Raji (cell line): ENCODE data around the gene EME2.

ENCODE experiments used
- POLR2A ChIP-seq: IDR thresholded peaks from 2 replicates; pipeline ENCODE4 v1.6.1; 2011; ENCODE audit warnings: low read depth, low read length, control low read depth; ENCODE audit not compliant: insufficient read depth

Gene EME2, protein sequence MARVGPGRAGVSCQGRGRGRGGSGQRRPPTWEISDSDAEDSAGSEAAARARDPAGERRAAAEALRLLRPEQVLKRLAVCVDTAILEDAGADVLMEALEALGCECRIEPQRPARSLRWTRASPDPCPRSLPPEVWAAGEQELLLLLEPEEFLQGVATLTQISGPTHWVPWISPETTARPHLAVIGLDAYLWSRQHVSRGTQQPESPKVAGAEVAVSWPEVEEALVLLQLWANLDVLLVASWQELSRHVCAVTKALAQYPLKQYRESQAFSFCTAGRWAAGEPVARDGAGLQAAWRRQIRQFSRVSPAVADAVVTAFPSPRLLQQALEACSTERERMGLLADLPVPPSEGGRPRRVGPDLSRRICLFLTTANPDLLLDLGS

DNA sequence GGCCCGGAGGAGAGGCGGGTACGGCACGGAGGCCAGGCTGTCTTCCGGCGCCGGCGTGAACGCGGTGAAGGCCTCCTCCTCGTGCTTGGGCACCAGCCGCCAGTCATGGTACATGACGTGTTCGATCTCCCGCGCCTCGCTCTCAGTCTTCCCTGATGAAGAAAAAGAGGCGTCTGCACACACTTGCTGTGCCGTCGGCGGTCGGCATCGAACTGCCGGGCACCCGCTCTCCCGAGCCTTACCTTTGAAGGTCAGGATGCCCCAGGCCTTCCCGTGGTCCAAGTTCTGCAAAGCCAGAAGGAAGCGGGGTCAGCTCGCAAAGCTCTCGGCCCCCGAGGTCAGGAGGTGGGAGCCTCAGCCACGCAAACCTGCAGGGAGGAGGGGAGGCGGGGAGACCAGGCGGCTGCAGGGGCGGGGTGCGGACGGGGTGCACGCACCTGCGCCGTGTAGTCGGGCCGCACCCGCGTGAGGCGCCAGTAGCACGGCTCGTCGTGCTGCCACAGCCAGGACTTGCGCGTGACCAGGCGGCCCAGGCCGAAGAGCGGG, at the start of gene EME2:
Gene EME2 (plus strand): TSS at position 449 of the 546 bp plus-strand sequence. CDS start 418 bp downstream, outside the sequence.
- TF ChIP-seq POLR2A: no peak

DNA sequence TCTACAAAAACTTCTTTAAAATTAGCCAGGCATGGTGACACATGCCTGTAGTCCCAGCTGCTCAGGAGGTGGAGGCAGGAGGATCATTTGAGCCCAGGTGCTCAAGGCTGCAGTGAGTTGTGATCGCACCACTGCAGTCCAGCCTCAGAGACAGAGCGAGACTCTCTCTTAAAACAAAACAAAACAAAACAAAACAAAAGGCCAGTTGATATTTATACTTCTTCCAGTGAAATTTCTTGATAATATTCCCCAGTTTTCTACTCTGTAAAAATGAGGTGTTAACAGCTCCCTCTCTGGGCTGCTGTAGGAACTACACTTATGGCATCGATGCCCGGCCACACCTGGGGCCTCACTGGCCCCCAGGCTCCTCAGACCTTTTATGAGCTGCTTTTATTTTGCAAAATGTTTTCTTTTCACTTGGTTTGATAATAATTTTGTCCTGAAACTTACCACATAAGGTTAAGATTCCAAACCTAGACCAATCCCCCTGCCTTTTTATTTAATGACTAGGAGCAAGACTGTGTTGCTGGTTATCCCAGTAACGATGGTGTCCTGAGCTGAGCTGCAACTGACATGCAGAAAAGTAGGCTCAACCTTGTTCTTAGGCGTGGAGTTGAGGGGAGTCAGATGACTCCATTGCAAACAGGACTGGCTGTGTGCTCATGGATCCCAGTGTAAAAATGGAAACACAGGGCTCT, 49.0 kb upstream of the EME2 start:
- TF ChIP-seq POLR2A: no peak

DNA sequence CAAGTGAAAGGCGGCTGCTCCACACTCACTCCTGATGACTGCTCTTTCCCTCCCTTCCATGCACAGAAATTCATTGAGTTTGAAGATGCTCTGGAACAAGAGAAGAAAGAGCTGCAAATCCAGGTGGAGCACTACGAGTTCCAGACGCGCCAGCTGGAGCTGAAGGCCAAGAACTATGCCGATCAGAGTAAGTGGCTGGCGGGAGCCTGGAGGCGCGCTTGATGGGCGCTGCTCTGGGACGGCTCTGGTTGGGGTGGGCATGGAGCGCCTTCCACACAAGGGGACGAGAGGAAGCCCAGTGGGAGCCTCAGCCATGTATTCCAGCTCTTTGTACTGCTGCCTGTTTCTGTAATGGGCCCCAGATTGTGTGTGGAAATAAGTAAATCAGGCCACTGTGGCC, 48.1 kb upstream of the EME2 start:
- TF ChIP-seq POLR2A: no peak

DNA sequence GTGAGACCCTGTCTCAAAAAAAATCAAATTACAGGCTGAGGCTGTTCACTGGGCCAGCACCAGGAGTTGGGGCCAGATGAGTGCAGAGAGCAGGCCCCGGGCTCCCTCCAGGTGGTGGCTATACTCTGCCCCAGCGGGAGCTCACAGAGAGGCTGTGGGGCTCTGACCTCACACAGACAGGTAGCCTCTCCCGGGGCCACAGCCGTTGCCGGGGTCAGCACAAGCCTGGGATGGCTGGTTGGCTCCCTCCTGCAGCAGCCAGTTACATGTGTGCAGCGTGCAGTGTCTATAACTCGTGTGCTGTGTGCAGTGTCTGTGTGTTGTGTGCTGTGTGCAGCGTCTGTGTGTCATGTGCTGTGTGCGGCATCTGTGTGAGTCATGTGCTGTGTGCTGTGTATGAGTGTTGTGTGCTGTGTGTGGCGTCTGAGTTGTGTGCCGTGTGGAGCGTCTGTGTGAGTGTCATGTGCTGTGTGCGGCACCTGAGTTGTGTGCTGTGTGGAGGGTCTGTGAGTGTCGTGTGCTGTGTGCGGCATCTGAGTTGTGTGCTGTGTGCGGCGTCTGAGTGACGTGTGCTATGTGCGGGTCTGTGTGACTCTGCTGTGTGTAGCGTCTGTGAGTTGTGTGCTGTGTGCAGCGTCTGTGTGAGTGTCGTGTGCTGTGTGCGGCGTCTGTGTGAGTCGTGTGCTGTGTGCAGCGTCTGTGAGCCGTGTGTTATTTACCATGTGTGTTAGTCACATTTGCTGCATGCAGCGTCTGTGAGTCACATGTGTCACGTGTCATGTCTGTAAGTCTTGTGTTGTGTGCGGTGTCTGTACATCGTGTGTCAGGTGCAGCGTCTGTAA, 45.7 kb upstream of the EME2 start:
- no peak for TF ChIP-seq POLR2A

DNA sequence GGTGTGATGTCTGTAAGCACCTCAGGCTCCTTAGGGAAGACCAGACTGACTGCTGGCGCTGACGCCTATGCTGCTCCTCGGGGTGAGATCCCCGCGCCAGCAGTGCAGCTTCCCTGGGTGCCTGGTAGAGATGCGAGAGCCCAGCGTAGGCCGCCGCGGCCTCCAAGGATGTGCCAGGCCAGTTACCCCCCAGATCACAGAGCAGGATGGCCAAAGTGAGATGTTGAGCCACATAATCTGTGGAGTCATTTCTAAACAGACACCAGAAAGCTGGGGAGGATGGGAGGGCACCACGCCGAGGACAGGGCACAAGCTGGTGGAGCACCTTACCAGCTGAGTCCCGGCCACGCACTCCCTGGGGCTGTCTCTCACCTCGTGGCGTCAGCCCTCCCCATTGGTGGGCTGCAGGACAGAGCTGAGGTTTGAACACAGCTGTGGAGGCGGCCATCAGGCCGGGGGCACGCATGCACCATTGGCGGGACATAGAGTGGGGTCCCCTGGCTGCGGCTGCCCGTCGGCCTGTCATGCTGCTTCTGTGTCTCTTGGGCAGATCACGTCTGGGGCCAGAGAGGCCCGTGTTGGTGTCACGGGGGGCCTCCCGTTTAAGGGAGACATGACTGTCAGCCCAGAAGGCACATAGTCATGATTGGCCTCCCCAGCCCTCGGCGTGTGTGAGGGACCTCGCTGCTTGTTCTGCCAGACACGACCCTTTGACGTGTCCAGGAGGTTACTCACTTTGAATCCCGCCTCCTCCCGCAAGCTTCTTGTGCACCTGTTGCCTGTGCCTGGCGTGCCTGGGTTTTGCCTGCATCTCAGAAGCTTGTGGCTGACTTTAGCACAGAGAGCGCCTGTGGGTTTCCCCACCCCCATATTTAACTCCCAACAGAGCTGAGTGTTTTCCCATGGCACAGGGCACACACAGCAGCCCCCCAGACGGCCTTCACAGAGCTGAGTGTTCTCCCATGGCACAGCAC, 44.7 kb upstream of the EME2 start:
- no peak for TF ChIP-seq POLR2A

DNA sequence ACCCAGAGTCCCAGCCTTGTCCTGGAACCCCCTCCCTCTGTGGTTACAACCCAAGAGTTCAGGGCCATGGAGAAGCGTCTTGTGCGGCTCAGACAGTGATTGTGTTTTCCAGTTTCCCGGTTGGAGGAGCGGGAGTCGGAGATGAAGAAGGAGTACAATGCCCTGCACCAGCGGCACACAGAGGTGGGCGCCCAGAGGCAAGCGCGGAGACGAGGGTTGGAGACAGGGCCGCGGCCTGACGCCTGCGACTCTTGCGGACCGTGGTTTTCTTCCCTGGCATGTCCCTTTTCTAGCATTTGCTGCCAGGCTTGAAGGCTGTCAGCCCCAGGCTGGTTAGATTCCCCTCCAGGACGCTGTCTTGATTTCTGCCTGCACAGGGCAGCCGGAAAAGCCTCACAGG, 43.6 kb upstream of the EME2 start:
- no peak for TF ChIP-seq POLR2A

DNA sequence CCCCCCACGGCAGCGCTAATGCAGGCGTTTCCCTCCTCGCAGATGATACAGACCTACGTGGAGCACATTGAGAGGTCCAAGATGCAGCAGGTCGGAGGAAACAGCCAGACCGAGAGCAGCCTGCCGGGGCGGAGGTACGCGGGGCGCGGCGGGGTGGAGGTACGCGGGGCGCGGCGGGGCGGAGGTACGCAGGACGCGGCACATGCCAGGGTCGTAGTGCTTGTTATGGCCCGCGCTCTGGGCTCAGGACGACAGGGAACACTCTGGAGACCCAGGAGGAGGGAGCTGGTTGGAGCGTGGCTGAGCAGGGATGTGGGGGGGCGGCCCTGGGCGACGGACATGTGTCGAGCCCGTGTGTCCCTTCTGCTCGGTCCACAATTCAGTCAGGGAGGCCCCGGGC, 43.2 kb upstream of the EME2 start:
- no peak for TF ChIP-seq POLR2A

DNA sequence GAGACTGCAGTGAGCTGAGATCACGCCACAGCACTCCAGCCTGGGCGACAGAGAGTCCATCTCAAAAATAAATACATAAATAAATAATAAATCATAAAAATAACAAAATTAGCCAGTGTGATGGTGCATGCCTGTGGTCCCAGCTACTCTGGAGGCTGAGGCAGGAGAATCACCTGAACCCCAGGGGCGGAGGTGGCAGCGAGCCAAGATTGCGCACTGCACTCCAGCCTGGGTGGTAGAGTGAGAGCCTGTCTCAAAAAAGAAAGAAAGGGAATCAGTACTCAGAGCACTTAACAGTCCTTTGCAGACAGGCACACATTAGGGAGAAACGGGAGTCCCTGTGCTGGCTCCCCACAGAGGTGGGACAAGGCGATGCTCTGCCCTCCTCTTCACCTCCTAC, 41.5 kb upstream of the EME2 start:
- no peak for TF ChIP-seq POLR2A

DNA sequence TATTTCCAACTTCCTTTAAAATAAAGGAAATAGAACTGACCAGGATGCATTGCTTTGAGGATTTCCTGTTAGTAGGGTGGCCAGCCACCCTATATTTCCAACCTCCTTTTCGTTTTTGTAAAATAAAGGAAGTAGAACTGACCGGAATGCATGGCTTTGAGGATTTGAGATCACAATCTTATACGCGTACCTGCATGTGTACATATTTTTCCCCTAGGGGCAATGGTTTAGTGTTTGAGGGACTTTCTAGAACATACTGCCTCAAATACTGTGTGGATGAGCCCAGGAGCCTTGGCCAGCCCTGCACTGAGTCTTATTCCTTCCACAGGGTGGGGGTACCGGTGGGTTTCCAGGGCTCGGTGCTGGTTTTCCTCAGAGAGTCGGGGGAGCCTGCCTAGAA, 41.0 kb upstream of the EME2 start:
- no peak for TF ChIP-seq POLR2A

DNA sequence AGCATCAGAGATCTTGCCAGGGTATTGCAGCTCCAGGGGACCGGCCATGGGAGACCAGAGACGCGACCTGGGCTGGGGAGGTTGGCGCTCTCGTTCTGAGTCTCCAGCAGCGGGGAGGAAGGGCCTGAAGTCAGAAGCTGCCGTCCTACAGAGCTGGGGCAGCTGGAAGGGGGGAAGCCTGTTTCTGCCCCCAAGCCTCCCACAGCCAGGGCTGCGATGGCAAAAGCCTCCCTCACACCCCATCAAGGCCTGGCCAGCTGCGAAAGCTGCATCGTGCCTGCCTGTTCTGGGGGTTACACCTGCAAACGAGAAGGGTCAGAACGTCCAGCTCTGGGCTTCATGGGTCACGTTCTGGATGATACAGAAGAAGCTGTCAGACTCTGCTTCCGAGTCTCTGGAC, 40.5 kb upstream of the EME2 start:
- TF ChIP-seq POLR2A: no peak

DNA sequence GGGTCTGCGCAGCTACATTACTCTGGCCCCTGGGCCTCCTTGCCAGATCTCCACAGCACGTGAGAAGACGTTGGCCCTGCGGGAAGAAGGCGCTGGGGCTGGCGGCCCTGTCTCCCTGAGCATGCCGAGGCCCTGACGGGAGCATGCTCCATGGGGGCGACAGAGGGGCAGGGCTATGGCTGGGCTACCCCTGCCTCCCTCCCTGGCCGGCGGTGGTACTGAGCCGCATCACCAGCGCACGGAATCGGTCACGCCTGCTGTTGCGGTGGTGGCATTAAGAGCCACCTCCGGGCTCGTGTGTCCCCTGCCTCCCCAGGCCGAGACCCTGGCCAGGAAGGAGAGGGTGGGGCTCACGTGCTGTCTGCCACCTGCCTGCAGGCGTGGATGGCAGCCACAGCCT, 38.5 kb upstream of the EME2 start:
- no peak for TF ChIP-seq POLR2A

DNA sequence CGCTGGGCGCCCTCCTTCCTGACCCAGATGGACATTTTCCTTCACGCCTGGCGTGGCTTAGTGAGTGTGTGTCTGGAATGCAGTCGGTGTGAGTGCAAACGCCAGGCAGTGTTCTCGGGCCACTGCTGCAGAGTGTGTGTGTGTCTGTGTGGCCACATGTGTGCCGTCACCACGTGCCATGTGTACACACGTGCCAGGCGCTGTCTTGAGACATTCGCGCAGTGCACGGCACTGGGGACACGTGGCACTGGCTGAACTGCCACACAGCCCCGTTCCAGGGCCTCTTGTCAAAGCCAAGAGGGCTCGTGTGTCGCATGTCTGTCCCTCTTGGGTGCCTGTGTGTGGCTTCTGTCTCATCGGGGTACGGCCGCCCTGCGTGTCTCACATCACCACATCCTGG, 37.8 kb upstream of the EME2 start:
- TF ChIP-seq POLR2A: no peak

DNA sequence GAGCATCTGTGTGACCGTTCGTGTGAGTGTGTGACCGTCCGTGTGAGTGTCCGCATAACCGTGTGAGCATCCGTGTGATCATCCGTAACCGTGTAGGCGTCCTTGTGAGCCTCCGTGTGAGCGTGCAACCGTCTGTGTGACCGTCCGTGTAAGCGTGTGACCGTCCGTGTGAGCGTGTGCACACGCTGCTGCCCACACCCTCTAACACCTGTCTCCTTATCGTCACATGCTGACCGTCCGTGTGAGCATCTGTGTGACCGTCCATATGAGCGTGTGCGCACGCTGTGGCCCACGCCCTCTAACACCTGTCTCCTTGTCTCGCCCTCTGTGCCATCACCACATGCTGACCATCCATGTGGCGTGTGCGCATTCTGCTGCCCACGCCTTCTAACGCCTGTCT, 32.4 kb upstream of the EME2 start:
- TF ChIP-seq POLR2A: no peak

DNA sequence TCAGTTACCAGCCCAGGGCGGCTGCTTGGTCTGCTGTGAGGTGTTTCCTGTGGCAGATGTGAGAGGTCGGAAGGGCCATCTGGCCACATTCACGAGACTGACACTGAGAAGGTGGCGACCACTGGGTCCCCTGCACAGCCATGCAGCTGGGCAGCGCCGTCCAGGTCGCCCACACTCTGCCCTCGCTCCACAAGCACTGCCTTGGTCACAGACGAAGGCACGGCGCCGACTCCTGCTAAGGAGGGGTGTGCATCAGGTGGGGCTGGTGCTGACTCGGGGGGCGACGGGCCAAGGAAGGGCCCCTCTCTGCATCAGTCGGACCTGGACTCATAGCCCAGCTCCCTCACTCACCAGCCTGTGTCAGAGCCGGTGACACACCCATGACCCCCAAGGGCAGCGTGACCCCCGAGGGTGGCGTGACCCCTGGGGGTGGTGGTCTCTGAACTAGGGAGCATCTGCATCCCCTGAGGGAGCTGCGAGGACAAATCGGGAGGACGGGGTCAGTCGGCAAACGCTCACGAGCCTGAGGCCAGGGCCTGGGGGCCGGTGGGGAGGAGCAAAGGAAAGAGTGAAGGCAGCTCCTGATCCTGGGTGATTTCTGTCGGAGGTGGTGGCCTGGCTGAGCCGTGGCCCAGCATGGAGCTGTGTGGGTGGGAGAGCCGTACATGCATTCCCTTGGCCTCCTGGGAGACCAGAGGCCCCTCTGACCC, 31.7 kb upstream of the EME2 start:
- no peak for TF ChIP-seq POLR2A
